Ureter (tissue), 1 donor: ENCODE results near the gene LRRC25. TPM values are rescaled to one million over a fixed set of nuclear protein-coding genes. Genes with fewer than 3 reads are reported as not detected.

ENCODE experiments used
- DNase-seq: peaks from one replicate; pipeline ENCODE4 v3.0.0-alpha.2; 2020; ENCODE audit warnings: low spot score
- total RNA-seq: library from RNA; stranded (reverse); gene quantifications from one replicate; pipeline ENCODE4 v1.2.4, GENCODE V29; 2023
- donor health status: DM: yes; HTN: yes; CAD: no.

LRRC25 gene
- total RNA-seq, 1 donor from 2014 or later: 3.6 TPM

- no peak for DNase-seq
Observed at GRCh38 chr19:18348171-18348570, 49.3 kb downstream of the LRRC25 start.

DNA sequence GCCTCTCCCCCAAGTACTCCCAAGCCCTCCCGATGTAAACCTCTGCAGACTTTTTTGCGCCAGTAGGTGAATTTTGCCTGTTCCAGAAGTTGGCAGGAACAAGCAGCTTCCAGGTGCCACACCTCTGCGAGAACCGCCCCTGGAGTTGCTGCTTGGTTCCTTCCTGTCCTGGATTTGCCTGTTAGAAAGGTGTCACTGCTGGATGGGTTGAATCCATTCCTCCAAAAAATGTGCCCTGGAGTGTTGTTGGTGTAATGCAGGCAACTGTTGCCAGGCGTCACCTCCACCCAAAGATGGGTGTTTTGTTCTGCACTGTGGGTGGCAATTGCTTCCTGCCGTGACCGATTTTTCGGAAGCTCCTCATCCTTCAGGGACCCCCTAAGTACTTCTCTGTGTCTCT lies 51.3 kb downstream of the LRRC25 start:
- DNase-seq: no peak

GRCh38 chr19:18345296-18345695 lies 52.1 kb downstream of the LRRC25 start:
- no peak for DNase-seq

DNA sequence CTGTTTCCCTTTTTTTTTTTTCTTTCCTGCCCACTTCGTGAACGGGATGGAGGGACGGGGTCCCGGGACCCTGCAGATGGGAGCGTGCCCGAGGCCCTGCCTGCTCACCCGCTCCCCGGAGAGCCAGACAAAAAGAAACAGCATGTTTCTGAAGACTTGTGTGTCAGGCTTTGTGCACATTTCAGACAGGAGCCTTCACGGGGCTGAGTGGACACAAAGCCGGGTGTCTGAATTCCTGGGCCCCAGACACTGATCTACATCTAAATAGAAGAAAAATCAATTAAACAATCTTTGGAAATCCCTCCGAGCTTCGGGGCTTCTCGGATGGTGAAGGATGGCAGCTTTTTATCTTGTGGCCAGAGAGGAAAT lies 52.9 kb downstream of the LRRC25 start:
- DNase-seq: no peak

- DNase-seq: no peak
Observed at GRCh38 chr19:18342090-18342632, 55.3 kb downstream of the LRRC25 start.

Other genes starting within 250 kb of the LRRC25 start
- 29.2 TPM for gene PIK3R2, start 244.5 kb downstream of the LRRC25 start, total RNA-seq
- gene IFI30, start 223.8 kb downstream of the LRRC25 start, total RNA-seq: 32.3 TPM
- gene MPV17L2, start 204.4 kb downstream of the LRRC25 start, total RNA-seq: 14.7 TPM
- gene RAB3A, start 193.6 kb downstream of the LRRC25 start, total RNA-seq: 6.1 TPM
- 3.0 TPM for gene PDE4C, start 171.2 kb downstream of the LRRC25 start, total RNA-seq
- gene IQCN, start 123.2 kb downstream of the LRRC25 start, total RNA-seq: 5.9 TPM
- gene JUND, start 116.0 kb downstream of the LRRC25 start, total RNA-seq: 94.9 TPM
- 99.8 TPM for gene LSM4, start 74.5 kb downstream of the LRRC25 start, total RNA-seq
- gene PGPEP1, start 57.0 kb downstream of the LRRC25 start, total RNA-seq: 48.5 TPM
- gene GDF15, start 11.5 kb downstream of the LRRC25 start, total RNA-seq: 84.1 TPM
- gene SSBP4, start 21.8 kb upstream of the LRRC25 start, total RNA-seq: 74.7 TPM
- gene ISYNA1, start 40.5 kb upstream of the LRRC25 start, total RNA-seq: 116 TPM
- 29.2 TPM for gene ELL, start 124.4 kb upstream of the LRRC25 start, total RNA-seq
- 162 TPM for gene FKBP8, start 146.0 kb upstream of the LRRC25 start, total RNA-seq
- gene KXD1, start 160.2 kb upstream of the LRRC25 start, total RNA-seq: 79.5 TPM
- gene UBA52, start 174.2 kb upstream of the LRRC25 start, total RNA-seq: 1,235 TPM
- 62.1 TPM for gene REX1BD, start 191.2 kb upstream of the LRRC25 start, total RNA-seq
- 7.8 TPM for gene CRLF1, start 209.2 kb upstream of the LRRC25 start, total RNA-seq
- gene TMEM59L, start 215.2 kb upstream of the LRRC25 start, total RNA-seq: 1.3 TPM
- 14.9 TPM for gene KLHL26, start 239.4 kb upstream of the LRRC25 start, total RNA-seq